ENCODE data around the gene MS4A15.
A peak's percentile ranks its signal among the peaks of the same experiment; 100 is the strongest.
"Not testable (repeated sequence)": the region's sequence is repeated elsewhere in the genome, so short reads cannot be mapped to it uniquely, and the experiment has no call there.

The MS4A15 gene

GRCh38 chr11:60754887-60755286 lies 1.8 kb upstream of the MS4A15 start:
- no peak for DNase-seq (ENCODE audit: low spot score)

DNA sequence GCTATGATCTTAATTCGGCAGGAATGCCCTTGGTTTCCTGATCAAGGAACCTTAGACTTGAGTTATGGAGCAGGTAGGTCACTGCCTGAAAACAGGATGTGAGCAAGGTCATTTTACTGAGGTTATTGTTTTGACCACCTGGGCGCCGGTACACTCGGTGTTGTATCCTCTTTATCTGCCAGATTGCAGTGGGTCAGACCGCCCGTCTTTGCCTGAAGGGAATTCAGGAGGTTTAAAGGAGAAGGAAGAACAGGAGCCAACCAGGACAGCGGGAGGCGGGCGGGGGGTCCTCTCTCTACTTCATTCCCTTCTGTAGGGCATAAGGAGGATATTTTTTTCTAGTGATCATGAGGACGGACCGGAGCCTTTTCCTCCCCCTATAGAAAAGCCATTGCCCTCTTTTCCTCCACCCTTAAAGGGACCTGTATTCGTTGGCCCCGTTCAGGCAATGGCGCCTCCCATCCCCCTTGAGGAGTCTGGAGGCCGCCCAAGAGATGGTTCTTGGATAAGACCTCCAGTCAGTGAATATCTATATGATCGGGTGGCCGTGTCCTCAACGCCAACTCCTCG lies 649 bp downstream of the MS4A15 start:
- no peak for DNase-seq (ENCODE audit: low spot score)

DNA sequence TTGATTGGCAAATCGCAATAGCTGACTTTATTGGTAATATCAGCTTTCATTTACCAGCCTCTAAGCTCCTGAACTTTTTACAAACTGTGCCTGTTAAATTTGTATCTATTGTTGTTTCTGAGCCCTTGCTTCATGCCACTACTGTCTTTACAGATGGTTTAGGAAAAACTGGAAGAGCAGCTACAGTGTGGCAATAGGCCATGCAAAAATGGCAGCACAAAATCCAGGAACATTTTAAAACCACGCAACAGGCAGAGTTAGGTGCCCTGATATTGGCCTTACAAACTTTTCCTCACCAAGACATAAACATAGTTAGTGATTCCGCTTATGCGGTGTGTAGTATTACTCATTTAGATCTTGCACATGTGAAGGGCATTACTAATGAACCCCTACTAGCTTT lies 2.0 kb downstream of the MS4A15 start:
- DNase-seq (ENCODE audit: low spot score), result not testable (repeated sequence)

- DNase-seq (ENCODE audit: low spot score), result not testable (repeated sequence)
Measured at GRCh38 chr11:60759438-60760225, 3.0 kb downstream of the MS4A15 start.

DNA sequence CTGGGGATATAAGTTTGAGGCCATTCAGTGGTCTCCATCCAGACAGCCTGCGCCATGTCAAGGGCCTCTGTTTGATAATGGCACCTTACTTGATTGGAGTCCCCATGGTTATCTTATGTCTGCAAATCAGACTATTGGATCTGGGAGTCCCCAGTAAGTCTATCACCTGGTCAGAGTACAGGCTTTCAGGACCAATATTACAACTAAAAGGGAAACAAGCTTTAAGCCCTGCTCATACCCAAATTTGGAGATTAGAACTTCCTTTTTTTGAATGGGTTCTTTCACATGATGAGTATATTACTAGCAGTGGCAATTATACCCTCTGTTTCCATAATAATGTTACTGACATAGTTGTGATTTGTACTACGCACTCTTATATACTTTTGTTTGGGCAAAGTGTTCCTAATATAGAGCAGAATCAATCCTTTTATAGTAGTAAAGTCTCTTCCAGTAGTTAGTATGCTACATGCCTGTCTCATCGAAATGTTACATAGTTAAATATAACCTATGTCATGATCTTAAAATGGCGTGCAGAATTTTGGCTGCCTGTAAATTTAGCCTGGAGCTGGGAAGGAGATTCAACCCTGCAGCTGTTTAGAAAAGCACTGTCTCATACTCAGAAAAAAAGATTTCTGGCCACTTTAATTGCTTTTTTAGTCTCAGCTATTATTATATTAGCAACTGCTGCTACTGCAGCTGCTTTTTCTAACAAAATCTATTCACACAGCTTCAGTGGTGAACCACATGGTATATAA lies 4.9 kb downstream of the MS4A15 start:
- no peak for DNase-seq (ENCODE audit: low spot score)

DNA sequence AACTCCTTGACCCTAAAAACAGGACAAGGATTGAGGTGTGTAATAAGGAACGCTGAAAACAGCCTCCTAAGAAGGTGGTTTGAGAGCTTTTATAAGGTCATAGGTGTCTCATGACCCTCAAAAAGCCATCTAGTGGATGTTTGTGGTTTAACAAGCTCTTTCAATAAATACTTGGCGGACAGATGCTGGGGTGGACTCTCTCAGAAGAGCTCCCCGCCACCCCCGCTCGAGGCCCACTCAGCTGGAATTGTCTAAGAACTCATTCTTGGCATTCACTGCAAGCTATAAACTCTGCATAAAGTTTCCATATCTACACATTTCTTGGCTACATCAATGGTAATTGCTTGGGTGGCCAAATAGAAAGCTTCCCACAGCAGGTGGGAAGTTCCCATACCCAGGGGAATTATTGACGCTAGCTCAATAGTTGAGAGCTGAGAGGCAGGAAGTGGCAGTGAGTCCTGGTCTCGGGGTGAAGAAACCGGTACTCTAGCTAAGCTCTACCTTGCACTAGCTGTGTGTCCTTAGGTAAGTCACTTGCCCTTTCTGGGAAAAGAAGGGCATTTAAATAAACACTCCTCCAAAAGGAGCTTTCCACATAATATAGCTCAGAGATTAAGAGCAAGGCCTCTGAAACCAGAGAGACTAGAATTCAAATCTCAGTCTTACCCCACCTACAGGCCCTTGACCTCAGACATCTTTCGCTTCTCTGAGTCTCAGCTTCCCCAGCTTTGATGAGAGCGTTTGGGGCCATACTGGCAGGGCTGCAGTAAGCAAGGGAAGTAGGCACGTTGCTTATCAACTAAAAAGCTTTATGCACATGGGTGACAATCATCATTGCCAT lies 6.4 kb downstream of the MS4A15 start:
- DNase-seq (ENCODE audit: low spot score), result no peak

DNA sequence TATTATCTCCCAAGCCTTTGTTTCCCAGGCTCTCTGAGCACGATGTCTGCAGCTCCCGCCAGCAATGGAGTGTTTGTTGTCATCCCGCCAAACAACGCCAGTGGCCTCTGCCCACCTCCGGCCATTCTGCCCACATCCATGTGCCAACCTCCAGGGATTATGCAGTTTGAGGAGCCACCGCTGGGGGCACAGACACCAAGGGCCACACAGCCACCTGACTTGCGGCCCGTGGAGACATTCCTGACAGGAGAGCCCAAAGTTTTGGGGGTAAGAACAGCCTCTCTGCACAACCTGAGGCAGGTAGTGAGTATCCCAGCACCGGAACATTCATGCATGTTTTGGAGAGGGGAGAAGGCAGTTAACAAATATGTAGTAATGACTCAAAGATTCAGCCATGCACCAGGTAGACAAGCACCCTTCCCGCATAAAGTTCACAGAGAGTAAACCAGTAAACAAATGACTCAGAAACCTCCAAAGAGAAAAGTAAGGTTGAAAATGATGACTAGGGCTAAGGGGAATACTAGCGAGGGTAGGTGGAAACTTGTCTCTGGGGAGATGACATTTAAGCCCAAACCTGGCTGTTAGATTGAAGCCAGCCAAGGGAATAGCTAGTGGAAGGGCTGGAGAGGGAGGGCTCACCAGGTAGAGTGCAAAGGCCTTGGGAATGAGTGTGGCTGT lies 7.2 kb downstream of the MS4A15 start:
- DNase-seq (ENCODE audit: low spot score), result no peak

DNA sequence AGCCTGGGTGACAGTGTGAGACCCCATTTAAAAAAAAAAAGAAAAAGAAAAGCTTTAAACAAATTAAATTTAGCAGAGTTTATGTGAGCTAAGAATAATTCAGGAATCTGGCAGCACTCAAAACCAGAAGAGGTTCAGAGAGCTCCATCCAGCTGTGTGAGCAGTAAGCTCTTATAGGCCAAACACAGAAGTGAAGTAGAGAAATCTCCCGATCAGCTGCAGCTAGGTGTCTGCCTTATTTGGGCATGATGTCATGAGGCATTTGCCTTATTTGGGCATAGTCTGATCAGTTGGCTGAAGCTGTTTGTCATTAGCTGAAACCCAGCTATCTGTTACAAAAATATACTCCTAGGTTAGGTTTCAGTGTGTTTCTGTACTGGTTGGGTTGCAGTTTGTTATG lies 8.2 kb downstream of the MS4A15 start:
- DNase-seq (ENCODE audit: low spot score), result no peak

- DNase-seq (ENCODE audit: low spot score), result no peak
Measured at GRCh38 chr11:60765355-60765754, 8.7 kb downstream of the MS4A15 start.

DNA sequence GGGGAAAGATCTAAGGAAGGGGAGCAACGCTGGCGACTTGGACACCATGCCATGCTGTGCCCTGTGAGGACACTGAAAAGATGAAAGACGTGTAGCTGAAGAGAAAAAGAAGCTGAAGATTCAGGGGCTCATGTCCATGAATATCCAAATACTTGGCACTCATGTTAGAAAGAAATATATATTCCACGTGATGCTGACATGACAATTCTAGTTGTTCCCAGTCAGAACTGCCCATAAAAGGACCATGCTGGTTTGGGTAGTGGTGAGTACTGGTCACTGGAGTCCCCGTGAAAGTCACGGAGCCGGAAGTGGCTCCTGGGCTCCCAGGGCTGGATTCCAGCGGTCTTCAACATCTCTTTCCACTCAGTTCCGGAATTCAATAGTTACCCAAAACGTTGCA lies 9.9 kb downstream of the MS4A15 start:
- no peak for DNase-seq (ENCODE audit: low spot score)

GRCh38 chr11:60767388-60767811 lies 10.7 kb downstream of the MS4A15 start:
- no peak for DNase-seq (ENCODE audit: low spot score)

DNA sequence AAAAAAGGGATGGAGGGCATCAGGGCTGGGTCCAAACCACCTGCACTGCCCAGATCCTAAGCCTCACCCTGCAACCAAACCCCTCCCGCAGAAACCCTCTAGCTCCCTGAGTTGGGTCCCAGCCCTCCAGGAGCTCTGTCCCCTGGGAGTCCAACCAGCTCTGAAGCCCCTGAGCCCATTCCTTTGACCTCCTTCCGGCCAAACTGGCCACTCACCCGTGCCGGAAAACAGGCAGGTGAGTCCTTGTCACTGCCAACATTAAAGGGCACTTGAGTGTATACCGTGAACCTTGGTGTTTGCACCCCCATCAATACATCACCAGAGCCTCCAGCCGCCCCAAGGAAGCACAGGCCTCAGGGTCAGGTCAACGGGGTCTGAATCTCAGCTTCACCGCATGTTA lies 11.5 kb downstream of the MS4A15 start:
- no peak for DNase-seq (ENCODE audit: low spot score)

DNA sequence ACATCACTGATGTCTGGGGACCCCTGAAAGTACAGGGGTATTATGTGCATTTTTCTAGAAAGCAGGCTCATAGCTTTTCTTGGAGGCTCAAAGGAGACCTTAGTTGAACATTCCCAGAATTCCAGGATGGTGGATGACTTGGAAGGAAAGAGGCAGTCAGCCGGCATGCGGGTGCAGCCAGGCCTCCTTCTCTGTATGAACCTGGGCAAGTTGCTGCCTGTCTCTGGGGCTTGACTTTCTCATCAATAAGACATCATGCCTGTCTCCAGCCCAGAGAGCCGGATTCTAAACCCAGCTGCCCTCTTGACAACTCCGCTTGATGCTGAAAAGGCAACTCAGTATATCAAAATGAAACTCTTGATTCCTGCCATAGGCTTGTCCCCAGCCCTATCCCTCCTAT lies 12.6 kb downstream of the MS4A15 start:
- DNase-seq (ENCODE audit: low spot score), result no peak

DNA sequence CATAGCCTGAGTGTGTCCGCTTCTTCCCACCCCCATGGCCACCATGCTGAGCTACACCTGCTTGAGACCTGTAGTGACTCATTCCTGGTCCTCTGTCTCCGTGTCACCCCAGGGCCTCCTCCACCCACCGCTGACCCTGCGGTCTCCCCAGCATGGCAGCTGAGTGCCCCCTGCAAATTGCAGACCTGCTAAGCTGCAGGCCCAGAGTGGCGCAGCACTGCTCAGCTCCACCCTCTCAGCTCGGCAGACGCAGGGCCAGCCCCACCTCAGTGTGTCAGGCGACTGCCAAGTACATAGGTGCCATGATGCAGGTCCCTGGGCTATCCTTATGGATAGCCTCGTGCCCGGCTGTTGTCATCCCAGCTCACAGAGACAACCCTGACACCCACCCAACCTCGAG lies 13.1 kb downstream of the MS4A15 start:
- DNase-seq (ENCODE audit: low spot score), result no peak

- DNase-seq (ENCODE audit: low spot score), result no peak
Measured at GRCh38 chr11:60771146-60771545, 14.5 kb downstream of the MS4A15 start.

- no peak for DNase-seq (ENCODE audit: low spot score)
Measured at GRCh38 chr11:60771879-60772525, 15.3 kb downstream of the MS4A15 start.

GRCh38 chr11:60772666-60773065 lies 16.0 kb downstream of the MS4A15 start:
- no peak for DNase-seq (ENCODE audit: low spot score)

DNA sequence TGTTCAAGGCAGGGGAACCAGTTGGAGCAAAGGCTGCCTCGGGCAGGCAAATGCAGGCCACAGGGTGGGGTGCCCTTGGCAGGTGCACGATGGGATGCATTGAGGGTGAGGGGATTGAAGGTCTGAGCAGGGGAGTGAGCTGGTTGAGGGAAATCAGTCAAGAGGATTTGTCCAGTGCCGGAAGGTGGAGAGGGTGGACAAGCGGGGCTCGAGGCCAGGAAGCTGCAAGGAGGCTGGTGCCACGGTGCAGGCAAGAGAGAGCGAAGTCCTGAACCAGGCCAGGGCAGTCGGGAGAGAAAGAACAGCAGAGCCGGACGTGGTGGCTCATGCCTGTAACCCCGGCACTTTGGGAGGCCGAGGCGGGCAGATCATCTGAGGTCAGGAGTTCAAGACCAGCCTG lies 18.1 kb downstream of the MS4A15 start:
- no peak for DNase-seq (ENCODE audit: low spot score)

DNA sequence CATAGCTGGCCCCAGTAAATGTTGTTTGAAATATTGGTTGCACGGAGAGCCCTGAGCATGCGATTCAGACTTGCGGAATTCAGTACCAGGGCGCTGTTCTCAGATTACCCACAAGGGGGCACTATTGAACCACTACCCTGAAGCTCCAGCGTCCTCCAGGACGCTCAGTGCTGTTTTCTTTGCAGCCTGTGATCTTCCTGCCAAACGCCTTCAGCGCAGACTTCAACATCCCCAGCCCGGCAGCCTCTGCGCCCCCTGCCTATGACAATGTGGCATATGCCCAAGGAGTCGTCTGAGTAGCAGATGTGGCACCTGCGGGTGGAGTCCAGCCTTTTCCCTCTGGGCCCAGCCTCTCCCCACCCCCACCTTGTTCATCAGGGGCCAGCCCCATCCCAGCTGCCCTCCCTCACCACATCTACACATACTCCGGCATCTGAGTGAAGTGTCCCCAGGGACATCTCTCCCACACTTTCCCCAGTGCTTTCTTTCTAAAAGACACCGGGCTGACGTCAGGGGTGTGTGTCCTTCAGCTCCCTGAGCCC lies 18.8 kb downstream of the MS4A15 start:
- DNase-seq (ENCODE audit: low spot score), result peak; percentile 85

DNA sequence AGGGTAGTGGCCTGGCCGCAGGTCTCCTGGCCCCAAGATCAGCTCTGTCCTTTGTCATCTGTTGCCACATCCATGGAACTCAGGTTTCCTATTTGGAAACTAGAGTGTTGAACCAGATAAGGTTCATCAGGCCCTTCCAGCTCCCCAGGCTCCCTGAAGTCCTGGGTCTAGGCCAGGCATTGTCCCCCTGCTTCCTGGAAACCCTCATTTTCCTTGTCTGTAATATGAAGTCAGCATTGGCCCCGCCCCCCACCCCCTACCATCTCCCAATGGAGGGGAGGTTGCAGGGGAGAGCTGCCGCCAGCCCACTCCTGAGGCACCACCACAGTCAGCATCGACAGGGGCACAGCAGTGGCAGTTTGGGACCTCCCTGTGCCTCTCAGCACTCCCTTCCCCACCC lies 19.5 kb downstream of the MS4A15 start:
- DNase-seq (ENCODE audit: low spot score), result no peak

DNA sequence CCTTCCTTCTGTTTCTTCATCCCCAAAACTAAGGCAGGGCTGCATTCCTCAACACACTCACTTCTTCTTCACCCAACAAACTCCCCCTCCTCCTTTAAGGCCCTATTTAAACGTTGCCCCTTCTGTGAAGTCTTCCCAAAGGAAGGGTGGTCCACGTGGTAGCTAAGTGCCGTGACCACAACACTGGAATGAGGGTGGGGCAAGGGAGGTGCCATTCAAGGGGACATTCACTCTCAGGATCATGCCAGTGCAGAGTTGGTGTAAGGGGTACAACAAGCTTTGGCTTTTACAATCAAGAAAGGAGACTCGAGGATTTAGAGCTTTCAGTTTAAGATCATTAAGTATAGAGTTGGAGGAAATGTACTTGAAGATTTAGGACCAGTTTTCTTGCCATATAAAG lies 20.4 kb downstream of the MS4A15 start:
- no peak for DNase-seq (ENCODE audit: low spot score)
